ENCODE measurements around the gene ALK. TPM values are rescaled to one million over a fixed set of nuclear protein-coding genes. Genes with fewer than 3 reads are reported as not detected.
A peak's percentile ranks its signal among the peaks of the same experiment; 100 is the strongest.
"Not testable (repeated sequence)": the region's sequence is repeated elsewhere in the genome, so short reads cannot be mapped to it uniquely, and the experiment has no call there.

The ALK gene
- polyA plus RNA-seq, 12 donors: 0.03 to 1.6 (median 0.12) TPM; not detected in 1

DNA sequence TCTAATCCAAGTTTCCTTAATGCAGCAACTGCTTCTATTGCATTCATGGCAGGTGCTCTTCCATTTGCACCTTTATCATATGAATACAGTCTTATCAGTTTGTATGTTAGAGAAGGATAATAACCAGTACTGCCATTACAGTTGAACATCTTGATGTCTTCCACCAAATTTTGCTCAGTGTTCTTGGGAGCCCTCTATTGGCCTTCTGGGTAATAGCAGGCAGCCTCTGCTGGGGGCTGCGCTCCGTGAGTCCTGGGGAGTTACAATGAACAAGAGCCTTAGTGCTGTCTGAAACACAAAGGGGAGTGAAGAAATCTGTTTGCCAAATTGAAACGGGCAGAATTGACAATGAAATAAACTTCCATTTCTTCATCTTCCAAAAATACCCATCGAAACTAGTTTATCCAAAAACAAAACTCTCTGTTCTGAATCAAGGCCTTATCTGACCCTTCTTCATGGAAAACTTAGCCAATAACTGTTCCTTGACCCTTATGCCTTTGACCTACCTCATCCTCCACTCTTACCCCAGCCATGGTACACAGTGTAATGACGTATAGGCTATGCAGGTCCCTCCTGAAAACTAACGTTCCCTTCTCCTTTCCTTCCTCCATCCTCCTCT is 79.9 kb downstream of the ALK start:
- peak; percentile 25 for DNase-seq

DNA sequence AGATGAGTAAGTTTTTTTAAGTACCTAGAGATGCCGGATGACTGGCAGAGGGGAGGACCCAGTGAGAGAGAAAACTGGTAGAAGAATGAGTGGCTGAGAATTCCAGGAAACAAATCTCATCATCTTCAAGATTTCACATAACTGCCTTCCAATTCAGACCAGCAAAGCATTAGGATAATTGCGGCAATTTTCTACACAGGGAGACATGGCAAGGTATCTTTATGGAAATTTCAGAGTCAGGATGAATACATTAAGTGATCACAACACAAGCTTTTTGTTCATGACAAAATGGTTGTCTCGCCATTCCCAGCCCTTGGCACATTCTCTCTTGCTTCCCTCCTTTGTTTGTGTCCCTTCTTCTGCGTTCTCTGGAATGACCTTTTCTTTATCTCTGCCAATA is 82.1 kb downstream of the ALK start:
- DNase-seq: no peak

DNA sequence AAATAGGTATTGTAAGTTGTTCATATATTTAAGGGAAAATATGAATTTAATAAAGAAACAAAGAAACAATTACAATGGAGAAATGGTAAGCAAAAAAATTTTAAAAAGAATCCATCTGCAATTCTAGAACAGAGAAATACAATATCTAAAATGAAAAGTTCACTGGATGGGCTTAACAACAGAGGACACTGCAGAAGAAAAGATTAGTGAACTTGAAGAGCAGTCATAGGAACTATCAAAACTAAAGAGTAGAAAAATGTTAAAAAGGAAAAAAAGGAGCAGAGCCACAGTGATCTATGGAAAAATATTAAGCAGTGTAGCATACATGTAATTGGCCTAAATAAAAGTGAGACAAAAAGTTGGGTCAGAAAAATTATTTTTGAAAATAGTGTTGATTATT is 83.5 kb downstream of the ALK start:
- no peak for DNase-seq

DNA sequence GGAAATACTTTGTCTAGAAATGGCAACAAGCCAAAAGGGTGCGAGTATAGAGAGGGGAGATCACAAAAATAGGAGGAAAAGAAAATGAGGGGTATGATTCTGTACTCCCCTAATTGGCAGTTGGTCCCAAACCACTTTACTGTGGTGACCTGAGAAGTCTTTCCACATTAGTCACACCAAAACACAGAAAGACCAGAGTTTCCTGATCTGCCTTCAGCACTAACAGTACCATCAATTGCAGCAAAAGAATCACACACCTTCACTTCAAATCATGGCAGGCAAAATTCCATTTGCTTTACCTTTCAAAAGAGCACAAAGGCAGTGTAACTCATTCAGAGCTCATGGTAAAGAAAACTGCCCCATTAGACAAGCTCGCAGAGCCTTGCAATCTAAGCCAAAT is 86.8 kb downstream of the ALK start:
- no peak for DNase-seq

DNA sequence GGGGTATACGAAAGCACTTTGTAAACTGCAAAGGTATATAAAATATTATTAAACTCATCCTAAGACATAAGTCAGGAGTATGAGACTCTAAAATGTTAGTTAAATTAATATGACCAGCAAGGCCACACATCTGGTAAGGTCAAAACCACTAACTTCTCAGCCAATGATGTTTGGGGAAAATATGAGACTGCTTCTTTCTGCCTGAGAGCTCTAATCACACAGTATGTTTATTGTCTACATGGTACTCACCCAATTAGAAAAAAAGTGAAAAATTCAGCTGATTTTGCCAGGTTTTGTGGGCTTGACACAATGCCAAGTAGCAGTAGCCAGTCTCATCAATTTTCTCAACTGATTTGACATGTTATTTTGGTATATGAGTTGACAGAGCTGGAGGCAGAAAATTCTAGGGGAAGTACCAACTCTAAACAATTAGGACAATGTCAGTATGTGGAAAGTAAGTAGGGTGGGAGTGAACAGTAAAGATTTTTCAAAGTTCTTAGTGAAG is 87.3 kb downstream of the ALK start:
- DNase-seq: no peak

DNA sequence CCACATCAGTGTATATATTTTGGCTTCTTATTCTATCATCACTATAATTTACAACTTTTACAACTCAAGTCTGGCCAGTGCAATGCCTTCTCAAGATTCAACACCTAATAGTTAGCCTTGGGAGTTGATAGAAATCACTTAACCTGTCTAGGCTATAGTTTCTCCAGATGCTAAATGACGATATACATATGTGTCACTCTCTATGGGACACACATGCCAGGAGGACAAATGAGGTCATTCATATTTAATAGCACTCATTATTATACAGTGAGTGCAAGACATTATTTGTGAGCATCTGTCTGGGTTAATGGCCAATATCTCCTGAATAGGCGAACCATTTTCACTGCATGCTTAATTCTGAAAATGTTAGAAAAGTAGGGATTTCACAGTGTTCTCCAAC is 89.8 kb downstream of the ALK start:
- no peak for DNase-seq

DNA sequence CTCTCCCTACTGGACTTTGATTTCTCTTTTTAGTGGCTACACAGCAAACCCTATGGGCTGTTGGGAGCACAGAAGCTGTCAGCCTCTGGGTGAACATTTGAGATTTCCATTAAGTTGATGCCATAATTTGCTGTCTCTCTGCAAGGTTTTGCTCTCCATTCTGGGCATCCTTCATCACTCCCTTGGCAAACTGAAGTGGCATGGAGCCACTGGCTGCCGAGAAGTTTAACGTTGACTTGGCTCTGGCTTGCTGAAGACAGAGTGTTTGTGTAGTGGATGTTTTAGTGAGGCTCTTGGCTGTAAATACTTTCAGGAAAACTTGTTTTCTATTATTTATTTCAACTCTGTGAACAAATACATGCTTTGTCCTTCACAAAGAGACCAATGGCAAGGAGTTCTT is 91.5 kb downstream of the ALK start:
- DNase-seq: no peak

DNA sequence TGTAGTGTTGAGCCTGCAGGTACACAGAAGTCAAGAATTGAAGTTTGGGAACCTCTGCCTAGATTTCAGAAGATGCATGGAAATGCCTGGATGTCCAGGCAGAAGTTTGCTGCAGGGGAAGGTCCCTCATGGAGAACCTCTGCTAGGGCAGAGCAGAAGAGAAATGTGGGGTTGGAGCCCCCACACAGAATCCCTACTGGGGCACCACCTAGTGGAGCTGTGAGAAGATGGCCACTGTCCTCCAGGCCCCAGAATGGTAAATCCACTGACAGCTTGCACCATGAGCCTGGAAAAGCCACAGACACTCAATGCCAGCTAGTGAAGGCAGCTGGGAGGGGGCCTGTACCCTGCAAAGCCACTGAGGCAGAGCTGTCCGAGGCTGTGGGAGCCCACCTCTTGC is 97.2 kb downstream of the ALK start:
- not testable (repeated sequence) for DNase-seq

DNA sequence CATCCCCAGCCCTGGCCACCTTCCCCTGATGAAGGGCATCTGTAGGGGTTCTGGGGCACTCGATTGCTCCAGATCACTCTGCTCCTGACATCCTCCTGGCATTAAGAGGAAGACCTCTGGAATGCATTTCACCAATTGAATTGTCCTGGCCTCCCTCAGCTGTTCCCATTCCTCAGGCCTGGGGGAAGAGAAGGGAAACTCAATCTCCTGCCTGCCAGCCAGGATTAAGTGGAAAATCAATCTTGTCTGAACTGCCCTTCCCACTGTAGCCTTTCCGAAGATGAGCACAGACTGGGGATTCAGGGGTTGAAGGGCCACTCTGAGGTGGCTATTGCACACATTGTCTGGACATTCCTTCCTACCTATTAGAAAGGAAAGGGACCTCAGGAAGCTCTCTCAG is 99.8 kb downstream of the ALK start:
- DNase-seq: peak; percentile 7

DNA sequence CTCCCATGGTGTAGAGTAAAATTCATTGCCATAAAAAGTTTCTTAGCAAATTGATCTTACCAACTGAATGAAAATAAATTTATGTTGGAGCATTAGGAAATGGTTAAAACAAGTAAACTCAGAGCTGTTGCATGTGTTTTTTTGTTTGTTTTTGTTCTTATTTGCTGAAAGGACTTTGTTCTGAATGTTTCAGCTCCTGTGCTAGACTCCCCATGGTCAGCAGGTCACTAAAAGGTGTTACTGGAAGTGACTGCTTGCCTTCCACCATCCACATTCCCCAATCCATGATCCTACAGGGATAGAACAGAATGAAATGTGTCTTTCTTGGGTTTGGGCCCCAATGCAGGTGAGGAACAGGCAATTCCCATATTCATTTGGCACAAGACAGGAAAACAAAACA is 101.8 kb downstream of the ALK start:
- DNase-seq: no peak

DNA sequence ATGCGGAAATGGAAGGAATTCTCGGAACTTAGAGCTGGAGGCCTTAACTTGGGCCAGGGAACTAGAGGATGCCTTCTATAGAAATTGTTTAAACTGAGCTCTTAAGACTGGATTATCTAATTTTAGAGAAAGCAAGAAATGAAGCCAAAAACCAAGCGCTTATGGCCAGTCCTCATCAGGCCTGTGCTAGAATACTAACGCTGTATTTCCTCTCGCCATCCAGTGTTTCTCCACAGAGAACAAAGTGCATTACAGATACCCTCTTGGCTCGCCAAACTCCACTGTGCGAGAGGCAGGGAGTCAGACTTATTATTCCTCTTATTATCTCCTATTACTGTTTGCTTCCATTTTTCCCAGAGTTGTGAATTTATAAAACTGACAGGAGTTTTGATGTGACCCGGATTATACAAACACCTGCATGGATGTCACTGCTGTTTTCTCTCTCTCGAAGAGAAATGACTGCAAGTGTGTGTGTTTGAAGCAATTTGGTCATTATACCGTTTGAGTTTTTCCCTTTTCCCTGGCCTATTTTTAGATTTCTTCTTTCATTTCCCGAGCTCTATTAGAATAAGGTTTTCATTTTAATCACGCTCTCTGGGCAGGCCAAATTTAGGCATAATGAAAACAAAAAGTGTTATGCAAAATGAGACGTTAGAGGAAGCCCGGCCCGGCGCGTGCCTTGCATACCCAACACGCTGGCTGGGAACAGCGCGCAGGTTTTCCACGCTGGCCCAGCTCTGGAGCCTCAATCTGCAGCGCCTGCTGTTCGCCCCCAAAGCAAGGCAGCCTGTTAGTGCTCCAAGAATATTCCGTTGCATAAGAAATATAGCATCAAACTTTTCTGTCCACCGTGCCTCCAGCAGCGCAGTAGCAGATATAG is 103.3 kb downstream of the ALK start:
- DNase-seq: no peak

DNA sequence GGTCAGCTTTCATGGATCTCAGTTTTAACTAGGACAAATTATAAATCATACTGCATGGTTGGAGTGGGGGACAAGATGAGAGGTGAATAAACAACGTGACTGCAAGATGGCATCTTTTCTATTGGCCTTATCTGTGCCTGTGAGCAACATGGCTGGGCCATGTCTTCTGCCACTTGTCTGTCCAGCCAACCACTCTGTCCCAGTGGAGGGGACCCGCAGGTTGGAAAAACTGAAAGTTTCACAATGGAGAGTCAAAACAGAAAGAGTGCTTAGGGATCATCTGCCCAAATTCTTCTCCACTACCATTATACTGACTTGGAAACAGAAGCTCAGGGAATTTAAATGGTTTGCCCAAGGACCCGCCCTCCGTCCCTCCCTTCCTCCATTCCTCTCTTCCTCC is 104.1 kb downstream of the ALK start:
- DNase-seq: no peak

DNA sequence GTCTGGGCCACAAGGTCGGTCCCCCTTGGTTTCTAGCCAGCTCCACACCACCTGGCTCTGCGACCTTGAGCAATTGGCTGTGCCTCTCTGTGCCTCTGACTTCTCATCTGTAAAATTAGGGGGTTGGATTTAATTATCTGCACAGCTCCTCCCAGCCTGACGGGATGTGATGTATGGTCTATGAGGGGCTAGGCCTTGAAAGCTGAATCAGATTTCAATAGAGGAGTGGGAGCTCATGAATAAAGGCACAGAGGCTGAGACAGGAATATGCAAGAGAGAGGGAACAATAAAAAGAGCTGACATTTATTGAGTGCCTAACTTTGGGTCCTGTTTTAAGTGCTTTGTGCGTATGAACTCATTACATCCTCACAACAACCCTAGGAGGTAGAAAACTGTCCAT is 104.7 kb downstream of the ALK start:
- DNase-seq: no peak

DNA sequence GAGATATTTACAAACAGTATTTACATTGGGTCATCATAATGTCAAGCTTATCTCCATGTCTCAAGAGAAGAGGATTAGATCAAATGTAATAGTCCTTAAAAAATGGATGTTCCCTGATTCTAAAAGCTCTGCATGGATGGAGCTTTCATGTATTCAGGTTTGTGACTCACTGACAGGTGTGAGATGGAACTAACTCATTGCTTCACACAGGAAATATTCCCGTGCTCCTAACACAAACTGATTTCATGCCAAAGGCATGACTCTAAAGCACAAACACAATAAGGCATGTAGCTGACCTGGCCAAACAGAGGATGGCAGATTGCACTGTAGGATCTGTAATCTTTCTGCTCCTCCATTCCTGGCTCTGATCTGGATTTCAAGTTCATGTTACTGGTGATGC is 110.0 kb downstream of the ALK start:
- DNase-seq: no peak

DNA sequence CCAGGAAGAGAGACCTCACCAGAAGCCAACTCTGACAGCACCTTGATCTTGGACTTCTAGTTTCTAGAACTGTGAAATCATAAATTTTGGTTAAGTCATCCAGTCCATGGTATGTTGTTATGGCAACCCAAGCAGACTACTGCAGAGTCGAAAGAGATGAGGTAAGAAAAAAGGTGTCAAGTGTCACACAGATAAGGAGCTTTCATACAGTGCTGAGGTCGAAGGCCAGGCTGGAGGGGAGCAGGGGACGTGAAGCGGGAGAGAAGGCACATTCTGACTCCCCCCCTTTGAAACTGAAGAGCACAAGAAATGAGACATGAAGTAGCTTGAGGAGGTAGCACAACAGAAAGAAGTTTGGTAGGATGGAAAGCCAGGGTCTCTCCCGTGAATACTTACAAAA is 110.4 kb downstream of the ALK start:
- no peak for DNase-seq

DNA sequence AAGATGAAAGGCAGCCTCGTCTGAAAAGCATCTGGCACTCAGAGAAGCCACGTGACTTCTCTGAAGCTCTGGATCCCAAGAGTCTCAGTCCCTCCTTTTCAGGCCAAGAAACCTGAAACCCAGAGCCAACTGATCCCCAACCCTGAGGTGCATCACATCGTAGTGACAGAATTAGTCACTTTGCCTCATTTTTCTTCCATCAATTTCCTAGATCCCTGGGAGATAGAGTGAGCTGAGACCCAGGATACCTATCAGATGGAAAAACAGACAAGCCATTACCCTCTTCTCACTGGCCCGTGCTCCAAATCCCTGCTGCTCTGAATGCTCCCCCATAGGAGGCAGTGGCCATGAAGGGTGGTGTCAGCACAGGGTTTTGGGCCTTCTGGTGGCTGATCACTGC is 113.1 kb downstream of the ALK start:
- DNase-seq: no peak

DNA sequence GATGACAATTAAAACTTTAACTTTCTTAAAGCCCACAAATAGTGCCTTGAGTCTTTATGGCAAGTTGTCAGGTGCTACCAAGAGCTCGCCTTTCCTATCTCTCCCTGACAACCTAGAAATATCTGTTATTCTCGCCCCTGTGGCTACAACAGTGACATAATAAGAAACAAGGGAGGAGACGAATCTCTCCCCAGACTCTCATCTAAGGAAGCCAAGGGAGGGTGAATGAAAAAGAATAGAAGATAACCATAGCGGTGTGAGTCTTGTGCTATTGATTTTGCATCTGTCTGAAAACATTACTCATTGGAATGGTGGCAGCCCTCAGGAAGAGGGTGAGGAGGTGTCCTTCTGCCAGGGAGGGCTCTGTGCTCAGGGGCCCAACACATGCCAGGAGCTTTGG is 114.3 kb downstream of the ALK start:
- DNase-seq: no peak

DNA sequence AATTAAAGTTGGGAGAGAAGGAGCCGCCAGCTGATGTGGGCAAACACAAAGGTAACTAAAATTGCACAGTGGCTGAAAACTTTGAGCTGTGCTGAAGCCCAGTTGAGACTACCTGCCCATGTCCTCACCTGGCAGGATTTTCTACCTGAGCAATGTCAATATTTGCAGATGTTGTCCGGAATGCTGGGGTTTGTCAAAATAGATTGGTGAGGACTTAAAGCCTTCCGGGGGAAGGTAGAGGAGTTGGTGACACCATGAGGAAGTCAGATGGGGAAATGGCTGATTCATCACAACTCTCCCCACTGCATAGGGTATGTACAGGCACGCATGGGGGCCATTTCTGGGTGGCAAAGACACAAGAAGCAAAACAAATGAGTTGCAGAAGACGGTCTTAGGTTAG is 114.9 kb downstream of the ALK start:
- DNase-seq: no peak

DNA sequence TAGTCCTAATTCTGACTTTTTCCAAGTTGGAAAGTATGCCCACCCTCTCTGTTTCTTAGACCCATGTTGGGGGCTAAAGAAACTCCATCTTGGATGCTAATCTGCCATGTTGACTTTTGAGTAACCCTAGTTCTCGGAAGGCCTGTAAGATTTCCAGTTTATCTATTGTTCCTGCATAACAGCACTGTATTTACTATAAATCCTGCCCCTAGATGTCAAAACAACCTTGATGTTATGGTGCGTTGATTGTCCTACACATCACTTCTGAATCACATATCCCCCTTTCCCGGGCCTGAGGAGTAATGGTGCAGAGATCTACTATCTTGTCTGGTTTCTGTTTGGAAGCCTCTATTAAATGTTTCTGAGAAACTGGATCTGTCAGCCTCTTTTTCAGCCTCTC is 116.7 kb downstream of the ALK start:
- DNase-seq: no peak

DNA sequence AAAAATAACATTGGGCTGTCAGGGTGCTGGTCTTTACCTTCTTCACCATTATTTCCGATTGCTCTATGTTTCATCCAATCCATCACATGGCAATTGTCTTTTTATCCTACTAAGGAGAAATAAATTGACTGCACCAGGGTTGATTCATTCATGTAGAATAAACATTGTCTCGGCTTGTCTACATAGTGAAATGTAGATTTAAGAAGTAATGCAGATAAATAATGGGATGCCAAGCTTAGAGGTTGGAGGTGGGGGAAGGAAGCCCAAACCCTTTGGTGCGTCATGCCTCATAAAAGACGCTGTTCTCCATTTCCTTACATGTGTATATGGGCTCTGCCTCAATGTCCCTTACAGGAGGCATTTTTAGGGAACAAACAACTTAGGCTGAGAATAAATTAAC is 117.8 kb downstream of the ALK start:
- DNase-seq: no peak

DNA sequence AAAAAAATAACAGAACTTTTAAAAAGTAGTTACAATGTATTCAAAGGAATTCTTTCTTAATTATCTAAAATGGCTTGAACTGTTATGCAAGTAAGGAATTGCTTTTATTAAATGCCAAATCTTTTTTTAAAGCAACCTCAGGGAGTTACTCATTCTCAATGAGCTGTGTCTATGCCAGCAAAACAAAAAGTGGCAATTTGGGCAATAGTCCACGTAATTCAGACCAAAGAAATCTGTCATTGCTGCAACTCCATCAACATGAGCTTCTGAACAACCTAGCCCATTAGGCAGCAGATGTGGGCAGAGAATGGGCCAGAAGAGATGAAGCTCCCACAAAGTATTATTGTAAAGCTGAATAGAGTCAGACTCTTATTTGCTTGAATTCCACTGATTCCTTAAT is 118.4 kb downstream of the ALK start:
- DNase-seq: no peak

DNA sequence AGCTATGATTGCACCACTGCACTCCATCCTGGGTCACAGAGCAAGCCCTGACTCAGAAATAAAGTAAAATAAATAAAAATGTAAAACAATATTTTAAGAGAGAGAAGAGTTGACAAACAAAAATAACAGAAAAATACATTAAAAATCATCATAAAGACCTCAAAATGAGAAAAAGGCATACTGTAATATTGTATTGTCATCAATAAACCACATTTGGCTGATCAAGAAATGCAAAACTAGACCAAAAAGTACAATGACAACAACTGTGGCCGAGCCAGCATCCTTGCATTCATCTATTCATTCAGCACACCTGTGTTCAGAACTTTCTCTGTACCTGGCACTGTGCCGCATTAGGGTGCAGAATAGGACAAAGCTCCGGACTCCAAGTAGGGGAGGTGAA is 121.8 kb downstream of the ALK start:
- no peak for DNase-seq

DNA sequence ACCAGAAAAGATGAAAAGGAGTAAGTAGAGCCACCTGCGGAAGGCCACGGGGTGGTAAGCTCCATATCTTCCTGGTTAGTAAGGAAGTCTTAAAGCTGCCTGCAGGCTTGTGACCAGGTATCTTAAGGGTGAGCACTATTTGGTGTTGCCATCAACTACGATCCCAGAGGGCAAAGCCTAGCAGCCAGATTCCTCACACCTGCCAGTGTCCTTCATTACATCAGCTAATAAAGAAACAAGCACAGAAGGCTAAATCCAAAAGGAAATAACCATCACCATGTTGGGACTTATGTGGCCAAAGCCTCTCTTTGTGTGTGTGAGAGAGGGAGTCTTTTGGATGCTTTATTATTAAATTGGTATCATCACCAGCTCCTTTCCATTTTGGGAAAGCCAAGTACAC is 123.5 kb downstream of the ALK start:
- DNase-seq: no peak

DNA sequence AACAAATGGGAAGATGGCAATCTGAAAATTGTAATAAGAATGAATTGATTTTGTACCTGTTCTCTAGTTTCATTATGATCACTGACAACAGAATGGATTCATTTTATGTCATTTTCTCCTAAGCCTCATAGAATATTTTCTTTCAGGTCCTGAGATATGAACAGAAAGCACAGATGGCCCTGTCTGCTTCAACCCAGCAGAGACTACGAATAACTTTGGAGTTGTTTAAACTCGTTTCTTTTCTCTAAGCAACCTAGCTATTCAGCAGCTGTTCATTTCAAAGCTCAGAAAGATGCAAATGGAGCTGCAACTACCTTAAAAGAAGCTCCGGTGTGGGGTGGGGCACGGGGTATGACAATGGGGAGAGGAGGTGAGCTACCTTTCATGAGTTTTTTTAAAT is 124.9 kb downstream of the ALK start:
- no peak for DNase-seq
